ENCODE measurements around the gene C10orf67.

DNA sequence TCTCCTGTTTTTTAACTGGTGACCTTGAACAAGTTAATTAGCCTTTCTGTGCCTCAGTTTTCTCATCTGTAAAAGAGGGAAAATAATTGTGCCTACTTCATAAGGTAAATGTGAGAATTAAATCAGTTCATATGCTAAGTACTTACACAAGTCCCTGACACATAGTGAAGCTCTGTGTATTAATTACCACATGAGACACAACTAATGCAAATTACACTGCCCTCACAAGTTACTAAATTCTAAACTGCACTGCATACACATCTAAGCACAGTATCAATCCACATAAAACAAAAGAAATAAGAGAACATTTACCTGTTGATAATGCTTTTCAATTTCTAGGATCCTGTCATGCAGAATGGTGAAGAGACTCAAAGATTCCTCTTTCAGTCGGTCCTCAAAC lies 22.5 kb downstream of the C10orf67 start:
- TF ChIP-seq, protein P1, sequence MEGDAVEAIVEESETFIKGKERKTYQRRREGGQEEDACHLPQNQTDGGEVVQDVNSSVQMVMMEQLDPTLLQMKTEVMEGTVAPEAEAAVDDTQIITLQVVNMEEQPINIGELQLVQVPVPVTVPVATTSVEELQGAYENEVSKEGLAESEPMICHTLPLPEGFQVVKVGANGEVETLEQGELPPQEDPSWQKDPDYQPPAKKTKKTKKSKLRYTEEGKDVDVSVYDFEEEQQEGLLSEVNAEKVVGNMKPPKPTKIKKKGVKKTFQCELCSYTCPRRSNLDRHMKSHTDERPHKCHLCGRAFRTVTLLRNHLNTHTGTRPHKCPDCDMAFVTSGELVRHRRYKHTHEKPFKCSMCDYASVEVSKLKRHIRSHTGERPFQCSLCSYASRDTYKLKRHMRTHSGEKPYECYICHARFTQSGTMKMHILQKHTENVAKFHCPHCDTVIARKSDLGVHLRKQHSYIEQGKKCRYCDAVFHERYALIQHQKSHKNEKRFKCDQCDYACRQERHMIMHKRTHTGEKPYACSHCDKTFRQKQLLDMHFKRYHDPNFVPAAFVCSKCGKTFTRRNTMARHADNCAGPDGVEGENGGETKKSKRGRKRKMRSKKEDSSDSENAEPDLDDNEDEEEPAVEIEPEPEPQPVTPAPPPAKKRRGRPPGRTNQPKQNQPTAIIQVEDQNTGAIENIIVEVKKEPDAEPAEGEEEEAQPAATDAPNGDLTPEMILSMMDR (conservative IDR thresholded peaks at IDR 0.05; ENCODE audit: low read depth in 2 of 2): no peak
- TF ChIP-seq EZH2 (IDR thresholded peaks at IDR 0.05; ENCODE audit: low read depth, unreplicated experiment): no peak
- TF ChIP-seq POLR2AphosphoS5 (IDR thresholded peaks at IDR 0.05; ENCODE audit: low read depth): no peak
- TF ChIP-seq JUNB (IDR thresholded peaks at IDR 0.05; ENCODE audit: unreplicated experiment): no peak
